Brain microvascular endothelial cell (primary cell): ENCODE measurements around the gene GLP1R.

Experiments used
- DNase-seq: peaks from one replicate; pipeline ENCODE4 v3.0.0-alpha.2; 2020
- H3K27ac ChIP-seq: fragments of 250-450 bp; sonication (Bioruptor Pico); 2 replicates; pipeline ENCODE4 v1.5.1; 2020; ENCODE audit warnings: mild to moderate bottlenecking, moderate library complexity
- H3K27me3 ChIP-seq: fragments of 250-450 bp; sonication (Bioruptor Pico); replicated peaks from 2 replicates; pipeline ENCODE4 v1.5.1; 2020; ENCODE audit warnings: mild to moderate bottlenecking
- H3K36me3 ChIP-seq: fragments of 250-450 bp; sonication (Bioruptor Pico); replicated peaks from 2 replicates; pipeline ENCODE4 v1.5.1; 2020; ENCODE audit warnings: mild to moderate bottlenecking
- H3K4me3 ChIP-seq: 2 replicates; pipeline ENCODE4 v1.5.1; 2011; ENCODE audit warnings: low read depth, mild to moderate bottlenecking, control low read depth, low read length, moderate library complexity
- in situ Hi-C: cut with HindIII; loops from 2 replicates; pipeline ENCODE4 v1.10.0; 2017; ENCODE audit warnings: low sequenced_read_pairs, low pct_ligation_motif_present
- TF ChIP-seq, protein P1 (sequence below): IDR thresholded peaks from 2 replicates; pipeline ENCODE4 v1.5.1; 2011; ENCODE audit warnings: low read depth, mild to moderate bottlenecking, moderate library complexity, low read length, control low read depth, inconsistent platforms; ENCODE audit errors: missing control alignments

Gene GLP1R

DNA sequence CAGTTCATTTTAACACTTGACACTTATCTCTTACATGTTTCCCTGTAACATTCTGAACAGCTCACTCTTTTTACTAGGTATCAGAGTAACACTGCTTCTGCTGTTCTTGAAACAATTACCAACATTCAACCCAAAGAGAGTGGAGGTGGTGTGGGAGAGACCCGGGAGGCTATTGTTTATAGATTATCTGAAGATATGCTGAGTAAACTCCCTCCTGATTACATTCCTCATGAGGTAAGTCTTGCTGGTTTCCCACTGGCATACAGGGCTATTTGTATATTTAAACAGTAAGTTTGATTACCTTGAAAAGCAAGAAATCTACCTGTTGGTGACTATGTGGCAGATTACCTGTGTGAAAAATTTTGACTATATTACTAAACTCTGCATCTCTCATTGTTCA, 39.8 kb upstream of the GLP1R start:
- TF ChIP-seq, protein P1, sequence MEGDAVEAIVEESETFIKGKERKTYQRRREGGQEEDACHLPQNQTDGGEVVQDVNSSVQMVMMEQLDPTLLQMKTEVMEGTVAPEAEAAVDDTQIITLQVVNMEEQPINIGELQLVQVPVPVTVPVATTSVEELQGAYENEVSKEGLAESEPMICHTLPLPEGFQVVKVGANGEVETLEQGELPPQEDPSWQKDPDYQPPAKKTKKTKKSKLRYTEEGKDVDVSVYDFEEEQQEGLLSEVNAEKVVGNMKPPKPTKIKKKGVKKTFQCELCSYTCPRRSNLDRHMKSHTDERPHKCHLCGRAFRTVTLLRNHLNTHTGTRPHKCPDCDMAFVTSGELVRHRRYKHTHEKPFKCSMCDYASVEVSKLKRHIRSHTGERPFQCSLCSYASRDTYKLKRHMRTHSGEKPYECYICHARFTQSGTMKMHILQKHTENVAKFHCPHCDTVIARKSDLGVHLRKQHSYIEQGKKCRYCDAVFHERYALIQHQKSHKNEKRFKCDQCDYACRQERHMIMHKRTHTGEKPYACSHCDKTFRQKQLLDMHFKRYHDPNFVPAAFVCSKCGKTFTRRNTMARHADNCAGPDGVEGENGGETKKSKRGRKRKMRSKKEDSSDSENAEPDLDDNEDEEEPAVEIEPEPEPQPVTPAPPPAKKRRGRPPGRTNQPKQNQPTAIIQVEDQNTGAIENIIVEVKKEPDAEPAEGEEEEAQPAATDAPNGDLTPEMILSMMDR: no peak
- Histone ChIP-seq H3K4me3 (no peak overlapping the region), H3K27ac (no peak overlapping the region), H3K36me3 (no peaks in the 10 kb centered on the region), H3K27me3 (peaks cover 2% of the 10 kb centered on the region)
- no peak for DNase-seq
- in situ Hi-C loops: no loop called here

DNA sequence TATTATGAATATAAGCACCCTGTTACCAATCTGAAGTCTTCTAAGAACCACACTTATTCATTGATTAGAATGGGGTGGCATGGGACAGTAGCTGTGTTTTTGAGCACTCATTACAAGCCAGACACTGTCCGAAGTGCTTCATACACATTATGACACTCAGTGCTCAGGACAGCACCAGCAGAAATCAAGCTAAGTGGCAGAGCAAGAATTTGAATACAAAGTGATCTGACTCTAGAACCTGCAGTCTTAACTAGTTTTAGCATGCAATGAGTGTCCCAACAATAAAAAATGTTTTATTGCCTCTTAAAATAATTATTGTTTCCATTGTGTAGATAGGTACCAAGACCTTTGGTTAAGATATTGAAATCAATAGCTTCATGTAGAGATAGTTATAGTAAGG, 39.1 kb upstream of the GLP1R start:
- Histone ChIP-seq H3K36me3 (no peaks in the 10 kb centered on the region), H3K27ac (no peak overlapping the region), H3K27me3 (peaks cover 2% of the 10 kb centered on the region), H3K4me3 (no peak overlapping the region)
- TF ChIP-seq, protein P1: no peak
- in situ Hi-C loops: no loop called here
- DNase-seq: no peak

DNA sequence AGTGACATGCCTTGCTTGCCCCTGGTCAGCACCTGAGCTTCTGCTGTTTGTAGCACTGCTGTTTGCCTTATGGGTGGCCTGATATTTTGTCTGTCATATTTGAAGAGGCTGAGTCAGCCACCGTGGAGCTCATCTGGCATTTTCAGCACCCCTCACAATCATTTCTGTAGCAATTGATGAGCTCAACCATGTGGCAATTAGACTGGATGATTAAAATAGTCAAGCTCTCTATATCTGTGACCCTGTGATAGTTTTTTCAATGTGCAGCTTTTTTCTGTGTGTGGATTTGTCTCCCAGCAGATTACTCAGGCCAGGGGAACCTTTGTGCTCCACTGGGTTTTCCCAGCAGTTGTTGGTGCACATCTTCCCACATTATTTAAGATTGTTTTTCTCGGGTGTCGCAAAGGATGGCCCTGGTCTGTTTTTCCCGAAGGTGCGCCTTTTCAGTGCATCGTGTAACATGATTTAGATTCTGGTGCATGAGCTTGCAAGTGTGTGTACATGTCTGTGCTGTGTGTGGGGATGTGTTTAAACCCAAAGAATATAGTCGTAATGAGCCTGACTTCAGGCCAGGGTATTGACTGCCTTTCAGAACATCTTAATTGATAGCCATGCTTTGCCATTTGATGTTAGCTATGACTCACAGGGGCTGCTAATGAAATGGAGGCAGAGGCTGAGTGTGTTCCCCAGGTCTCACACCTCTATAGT, 31.6 kb upstream of the GLP1R start:
- Histone ChIP-seq H3K27me3 (no peaks in the 10 kb centered on the region), H3K4me3 (no peak overlapping the region), H3K27ac (no peak overlapping the region), H3K36me3 (no peaks in the 10 kb centered on the region)
- in situ Hi-C loops: no loop called here
- TF ChIP-seq, protein P1: no peak
- DNase-seq: no peak

DNA sequence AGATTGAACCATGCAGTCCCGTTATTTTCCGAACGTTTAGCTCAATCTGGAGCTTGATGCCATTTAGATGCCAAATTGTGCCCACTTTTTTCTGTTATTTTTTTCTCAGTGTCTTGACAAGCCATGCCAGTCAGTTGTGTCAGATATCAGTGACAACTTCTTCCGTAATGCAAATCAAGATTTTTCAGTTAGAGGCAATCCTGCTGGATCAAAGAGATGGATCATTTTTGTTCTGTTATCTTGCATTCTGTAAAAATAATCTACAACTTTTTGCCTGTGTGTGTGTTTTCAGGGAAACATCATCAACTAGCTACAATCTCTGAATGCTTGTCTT, 31.1 kb upstream of the GLP1R start:
- in situ Hi-C loops: no loop called here
- no peak overlapping the region for H3K4me3 ChIP-seq

DNA sequence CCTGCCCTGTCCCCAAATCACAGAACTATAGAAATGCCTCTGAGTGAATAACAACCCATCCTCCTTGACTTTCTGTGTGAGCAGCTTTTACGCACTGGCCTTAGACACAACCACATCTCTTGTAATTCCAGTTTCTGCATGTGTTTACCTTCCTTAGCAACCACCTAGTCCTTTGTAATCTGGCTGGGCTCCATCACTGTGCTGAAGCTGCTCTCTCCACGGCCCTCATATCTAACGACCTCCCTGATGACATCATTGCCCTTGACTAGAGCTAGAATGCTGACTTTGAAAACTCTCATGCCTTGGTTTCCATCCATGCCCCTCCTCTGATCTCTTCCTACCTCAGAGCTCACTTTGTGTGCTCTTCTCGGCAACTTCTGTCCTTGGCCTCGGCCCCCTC, 30.5 kb upstream of the GLP1R start:
- TF ChIP-seq, protein P1: no peak
- no peak overlapping the region for H3K27ac ChIP-seq
- no peak overlapping the region for H3K4me3 ChIP-seq
- no peak for DNase-seq
- in situ Hi-C loops: no loop called here
- no peaks in the 10 kb centered on the region for H3K27me3 ChIP-seq
- H3K36me3 ChIP-seq: no peaks in the 10 kb centered on the region

More for the DNA sequence above, 31.1 kb upstream of the GLP1R start:
- Histone ChIP-seq H3K27me3 (no peaks in the 10 kb centered on the region), H3K27ac (no peak overlapping the region), H3K36me3 (no peaks in the 10 kb centered on the region)
- DNase-seq: no peak
- TF ChIP-seq, protein P1: no peak

DNA sequence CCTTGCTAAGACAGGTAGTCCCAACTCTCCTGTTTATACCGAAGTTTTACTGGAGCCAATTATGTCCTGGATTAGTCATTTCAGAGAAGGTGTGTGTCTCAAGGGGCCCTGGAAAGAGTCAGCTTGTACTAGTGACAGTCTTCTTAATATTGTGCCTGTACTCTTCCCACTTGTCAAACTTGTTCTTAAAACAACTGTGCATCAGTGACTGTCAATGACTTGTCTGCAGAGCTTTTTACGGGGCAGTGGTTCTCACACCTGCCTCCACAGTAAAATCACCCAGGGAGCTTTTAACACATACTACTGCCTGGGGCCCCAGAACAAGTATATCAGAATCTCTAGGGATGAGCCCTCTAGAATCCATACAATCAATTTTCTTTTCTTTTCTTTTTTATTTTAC, 28.4 kb upstream of the GLP1R start:
- Histone ChIP-seq H3K4me3 (no peak overlapping the region), H3K27ac (no peak overlapping the region), H3K27me3 (no peaks in the 10 kb centered on the region), H3K36me3 (no peaks in the 10 kb centered on the region)
- TF ChIP-seq, protein P1: no peak
- DNase-seq: no peak
- in situ Hi-C loops: no loop called here
